Measurements from ENCODE around the gene TSNAXIP1.

GRCh38 chr16:67760956-67761230 lies 45.8 kb upstream of the TSNAXIP1 start:
- no peak for TF ChIP-seq CTCF (tag by site-specific recombination; IDR thresholded peaks at IDR 0.05)
- no peak for TF ChIP-seq ZNF221 (tag by site-specific recombination; IDR thresholded peaks at IDR 0.05; ENCODE audit: borderline replicate concordance)
- TF ChIP-seq ZNF157 (tag by site-specific recombination; IDR thresholded peaks at IDR 0.05): no peak

Measured in HEK293 (cell line).